Liver (tissue), 9 donors: Measurements from ENCODE around the gene TMEM220. TPM values are rescaled to one million over a fixed set of nuclear protein-coding genes. Genes with fewer than 3 reads are reported as not detected.

Experiments used
- DNase-seq: peaks from one replicate; pipeline ENCODE4 v3.0.0-alpha.2; 2017; ENCODE audit warnings: low spot score
- H3K27ac ChIP-seq, 2 donors: one replicate each; pipeline ENCODE4 v1.7.0; 2013; ENCODE audit warnings: inconsistent platforms in 2 of 2, low read length in 2 of 2, control low read depth in 1 of 2, low read depth in 1 of 2, mild to moderate bottlenecking in 1 of 2
- H3K27me3 ChIP-seq, 4 donors: one replicate each; pipeline versions ENCODE4 v1.6.1 to v1.7.0; 2013; ENCODE audit warnings: low read length in 3 of 4, inconsistent platforms in 1 of 4, mild to moderate bottlenecking in 1 of 4, moderate library complexity in 1 of 4; ENCODE audit not compliant: control insufficient read depth in 4 of 4, insufficient read depth in 4 of 4
- H3K36me3 ChIP-seq, 4 donors: one replicate each; pipeline versions ENCODE4 v1.6.1 to v1.7.0; 2013; ENCODE audit warnings: low read length in 3 of 4, mild to moderate bottlenecking in 3 of 4, low read depth in 1 of 4, moderate library complexity in 1 of 4; ENCODE audit not compliant: control insufficient read depth in 4 of 4, insufficient read depth in 3 of 4
- H3K4me1 ChIP-seq, 4 donors: one replicate each; pipeline versions ENCODE4 v1.6.1 to v1.7.0; 2013; ENCODE audit warnings: low read length in 3 of 4, mild to moderate bottlenecking in 3 of 4, moderate library complexity in 1 of 4; ENCODE audit not compliant: control insufficient read depth in 4 of 4, insufficient read depth in 4 of 4
- H3K4me3 ChIP-seq, 3 donors: one replicate each; pipeline versions ENCODE4 v1.6.1 to v1.7.0; 2013; ENCODE audit warnings: low read length in 3 of 3, control low read depth in 1 of 3, low read depth in 1 of 3, mild to moderate bottlenecking in 1 of 3
- H3K9ac ChIP-seq, 2 donors: one replicate each; pipeline ENCODE4 v1.7.0; 2013; ENCODE audit warnings: low read length in 2 of 2, mild to moderate bottlenecking in 2 of 2, moderate library complexity in 2 of 2, control low read depth in 1 of 2, low read depth in 1 of 2
- H3K9me3 ChIP-seq, 4 donors: one replicate each; pipeline versions ENCODE4 v1.6.1 to v1.7.0; 2013; ENCODE audit warnings: low read length in 3 of 4; ENCODE audit not compliant: control insufficient read depth in 4 of 4
- ATF3 ChIP-seq: IDR thresholded peaks from 2 replicates; pipeline ENCODE4 v1.6.1; 2016; ENCODE audit warnings: antibody characterized with exemption
- CTCF ChIP-seq: fragments of 150-350 bp; IDR thresholded peaks from 2 replicates; pipeline ENCODE4 v1.5.1; 2017; ENCODE audit warnings: improper control_type of control experiment, low read depth, low read length; ENCODE audit not compliant: missing input control
- EGR1 ChIP-seq, 2 donors: IDR thresholded peaks; 2 replicates each; pipeline ENCODE4 v1.6.1; 2016 to 2018; ENCODE audit warnings: antibody characterized with exemption in 2 of 2, low read depth in 2 of 2
- FOXA1 ChIP-seq: IDR thresholded peaks from 2 replicates; pipeline ENCODE4 v1.6.1; 2016; ENCODE audit warnings: antibody characterized with exemption
- FOXA2 ChIP-seq: IDR thresholded peaks from 2 replicates; pipeline ENCODE4 v1.6.1; 2016; ENCODE audit warnings: antibody characterized with exemption
- GABPA ChIP-seq, 2 donors: IDR thresholded peaks in 1 of 2; conservative IDR thresholded peaks in 1 of 2; 2 replicates each; pipeline ENCODE4 v1.6.1; 2016; ENCODE audit warnings: antibody characterized with exemption in 2 of 2, mild to moderate bottlenecking in 1 of 2, moderate library complexity in 1 of 2
- HNF4A ChIP-seq, 2 donors: conservative IDR thresholded peaks; 2 replicates each; pipeline ENCODE4 v1.6.1; 2016; ENCODE audit warnings: antibody characterized with exemption in 2 of 2, mild to moderate bottlenecking in 2 of 2
- HNF4G ChIP-seq: IDR thresholded peaks from 2 replicates; pipeline ENCODE4 v1.6.1; 2016; ENCODE audit warnings: antibody characterized with exemption
- JUND ChIP-seq, 2 donors: IDR thresholded peaks; 2 replicates each; pipeline ENCODE4 v1.6.1; 2016; ENCODE audit warnings: antibody characterized with exemption in 2 of 2
- MAX ChIP-seq: IDR thresholded peaks from 2 replicates; pipeline ENCODE4 v1.6.1; 2016; ENCODE audit warnings: antibody characterized with exemption
- NR2F2 ChIP-seq: IDR thresholded peaks from 2 replicates; pipeline ENCODE4 v1.6.1; 2016; ENCODE audit warnings: antibody characterized with exemption
- RAD21 ChIP-seq, 2 donors: IDR thresholded peaks; 2 replicates each; pipeline ENCODE4 v1.6.1; 2016; ENCODE audit warnings: antibody characterized with exemption in 2 of 2, mild to moderate bottlenecking in 2 of 2
- REST ChIP-seq: IDR thresholded peaks from 2 replicates; pipeline ENCODE4 v1.6.1; 2016; ENCODE audit warnings: antibody characterized with exemption, mild to moderate bottlenecking
- RXRA ChIP-seq, 2 donors: IDR thresholded peaks; 2 replicates each; pipeline ENCODE4 v1.6.1; 2017 to 2018; ENCODE audit warnings: antibody characterized with exemption in 2 of 2, mild to moderate bottlenecking in 1 of 2
- SP1 ChIP-seq: IDR thresholded peaks from 2 replicates; pipeline ENCODE4 v1.6.1; 2018; ENCODE audit warnings: antibody characterized with exemption, mild to moderate bottlenecking
- TAF1 ChIP-seq: conservative IDR thresholded peaks from 2 replicates; pipeline ENCODE4 v1.6.1; 2016; ENCODE audit warnings: antibody characterized with exemption, mild to moderate bottlenecking
- YY1 ChIP-seq: IDR thresholded peaks from 2 replicates; pipeline ENCODE4 v1.6.1; 2016; ENCODE audit warnings: antibody characterized with exemption, mild to moderate bottlenecking
- ZBTB33 ChIP-seq: IDR thresholded peaks from 2 replicates; pipeline ENCODE4 v1.6.1; 2016; ENCODE audit warnings: antibody characterized with exemption
- whole genome bisulfite sequencing: extraction: QIAGEN DNeasy Blood & Tissue Kit; methylation state at CpG from one replicate; pipeline ENCODE4 v1.1.7; 2013; 5-methylcytosine and 5-hydroxymethylcytosine counted together
- polyA plus RNA-seq, 2 donors: library from polyadenylated mRNA; stranded (reverse) in 1 of 2; unstranded in 1 of 2; fragments of 200-250 nt in 1 of 2; fragments of >200 nt in 1 of 2; fragmentation: Nextera tagmentation in 1 of 2; extraction: Ambion mirVana in 1 of 2; gene quantifications; one replicate each; pipeline versions ENCODE4 v1.2.1 to v1.2.3, GENCODE V29; 2013 to 2015
- total RNA-seq, 2 donors: library from RNA; depleted of rRNA; stranded (reverse); fragments of >200 nt; gene quantifications; one replicate each; pipeline ENCODE4 v1.2.3, GENCODE V29; 2014
- donor health status: healthy.
- donor health status: healthy.
- donor health status: healthy.
- donor health status: healthy.
- donor health status: healthy.

TMEM220 gene
- total and polyA plus RNA-seq, 4 donors = 19.6 to 126 (median 28.8) TPM

- DNase-seq = no peak
- WGBS = 91% methylated on average over 5 of the region's 5 CpGs
Measured at GRCh38 chr17:10739386-10739785, 9.6 kb upstream of the TMEM220 start.

GRCh38 chr17:10738521-10739258 lies 8.9 kb upstream of the TMEM220 start:
- peak overlapping the region; percentile 64 to 79 for H3K27ac ChIP-seq
- no peak for DNase-seq
- TF ChIP-seq MAX (peak; percentile 61), HNF4G (peak; percentile 53), GABPA (IDR thresholded peaks at IDR 0.05 in 1 of 2, conservative IDR thresholded peaks at IDR 0.05 in 1 of 2) (no peak), ATF3 (no peak), JUND (IDR thresholded peaks at IDR 0.05) (peak in 1 of 2 donors; percentile 29), NR2F2 (no peak), TAF1 (no peak), SP1 (peak; percentile 62), RAD21 (IDR thresholded peaks at IDR 0.05) (peak in 1 of 2 donors; percentile 46), CTCF (no peak), YY1 (no peak), ZBTB33 (no peak), RXRA (IDR thresholded peaks at IDR 0.05) (peak; percentile 87 to 89), FOXA1 (no peak), REST (no peak)

More at GRCh38 chr17:10739386-10739785, 9.6 kb upstream of the TMEM220 start:
- TF ChIP-seq MAX (no peak), JUND (IDR thresholded peaks at IDR 0.05) (no peak), YY1 (no peak), RXRA (IDR thresholded peaks at IDR 0.05) (no peak), HNF4G (no peak), GABPA (IDR thresholded peaks at IDR 0.05 in 1 of 2, conservative IDR thresholded peaks at IDR 0.05 in 1 of 2) (no peak), FOXA2 (no peak), HNF4A (conservative IDR thresholded peaks at IDR 0.05) (no peak), SP1 (no peak), ZBTB33 (no peak), NR2F2 (no peak), EGR1 (IDR thresholded peaks at IDR 0.05; ENCODE audit: low read depth in 2 of 2) (no peak)
- H3K9ac ChIP-seq = no peak overlapping the region
- H3K36me3 ChIP-seq = no peaks in the 10 kb centered on the region
- H3K4me1 ChIP-seq = peaks cover 6 to 39% (median 27%) of the 10 kb centered on the region in 4 donors
- H3K4me3 ChIP-seq = no peak overlapping the region
- no peaks in the 10 kb centered on the region for H3K9me3 ChIP-seq
- H3K27me3 ChIP-seq = no peaks in the 10 kb centered on the region
- peak overlapping the region in 1 of 2 donors; percentile 44 for H3K27ac ChIP-seq

More at GRCh38 chr17:10738521-10739258, 8.9 kb upstream of the TMEM220 start:
- Histone ChIP-seq H3K27me3 (no peaks in the 10 kb centered on the region), H3K4me3 (no peak overlapping the region), H3K9ac (no peak overlapping the region), H3K9me3 (no peaks in the 10 kb centered on the region), H3K36me3 (no peaks in the 10 kb centered on the region), H3K4me1 (peaks cover 6 to 35% (median 26%) of the 10 kb centered on the region in 4 donors)
- WGBS = 34% methylated on average over 5 of the region's 5 CpGs
